ENCODE results near the gene BMP6.
A peak's percentile ranks its signal among the peaks of the same experiment; 100 is the strongest.
"Not testable (repeated sequence)": the region's sequence is repeated elsewhere in the genome, so short reads cannot be mapped to it uniquely, and the experiment has no call there.

BMP6 gene

GRCh38 chr6:7896465-7896987 is 170.6 kb downstream of the BMP6 start:
- no peaks in the 10 kb centered on the region for H3K27me3 ChIP-seq (replicated peaks; ENCODE audit: insufficient read depth, low read length)
- peaks cover 48% of the 10 kb centered on the region for H3K36me3 ChIP-seq (replicated peaks; ENCODE audit: insufficient read depth, low read length)
- peak overlapping the region; percentile 100 for H3K9ac ChIP-seq (ENCODE audit: low read length)
- H3K79me2 ChIP-seq (ENCODE audit: low read length) = peaks cover 97% of the 10 kb centered on the region
- H3F3A ChIP-seq (ENCODE audit: insufficient read depth, low read length) = peaks cover 100% of the 10 kb centered on the region
- TF ChIP-seq EZH2 (optimal IDR thresholded peaks at IDR 0.05; ENCODE audit: low read depth, low read length) (no peak), EZH2phosphoT487 (IDR thresholded peaks at IDR 0.05; ENCODE audit: low read length) (no peak), CTCF (IDR thresholded peaks at IDR 0.05; ENCODE audit: low read length) (no peak)
- peaks cover 84% of the 10 kb centered on the region for H3K4me1 ChIP-seq (ENCODE audit: low read length)
- no peaks in the 10 kb centered on the region for H3K9me3 ChIP-seq (replicated peaks; ENCODE audit: insufficient read depth, low read length)
- no peak overlapping the region for H2AFZ ChIP-seq (ENCODE audit: low read length)
- H3K9me2 ChIP-seq (replicated peaks; ENCODE audit: insufficient read depth, low read length) = no peaks in the 10 kb centered on the region
- H3K4me3 ChIP-seq (ENCODE audit: low read length) = peak overlapping the region; percentile 15; the same call in 1 of the 2 replicates
- peak; percentile 51 for DNase-seq
- H3K4me2 ChIP-seq (ENCODE audit: low read depth, low read length) = peak overlapping the region; percentile 61
- H4K20me1 ChIP-seq (ENCODE audit: insufficient read depth, low read length) = no peaks in the 10 kb centered on the region
- peak overlapping the region; percentile 100 for H3K27ac ChIP-seq (ENCODE audit: low read length)

GRCh38 chr6:7897461-7898192 is 171.7 kb downstream of the BMP6 start:
- no peaks in the 10 kb centered on the region for H3K9me2 ChIP-seq (replicated peaks; ENCODE audit: insufficient read depth, low read length)
- H3K27ac ChIP-seq (ENCODE audit: low read length) = peak overlapping the region; percentile 100
- H3K4me2 ChIP-seq (ENCODE audit: low read depth, low read length) = peak overlapping the region; percentile 61
- peak overlapping the region; percentile 15 for H3K4me3 ChIP-seq (ENCODE audit: low read length)
- peak; percentile 91 for DNase-seq
- H3K4me1 ChIP-seq (ENCODE audit: low read length) = peaks cover 95% of the 10 kb centered on the region
- H2AFZ ChIP-seq (ENCODE audit: low read length) = no peak overlapping the region
- H3K36me3 ChIP-seq (replicated peaks; ENCODE audit: insufficient read depth, low read length) = peaks cover 46% of the 10 kb centered on the region
- H3K79me2 ChIP-seq (ENCODE audit: low read length) = peaks cover 97% of the 10 kb centered on the region
- peaks cover 100% of the 10 kb centered on the region for H3F3A ChIP-seq (ENCODE audit: insufficient read depth, low read length)
- H3K27me3 ChIP-seq (replicated peaks; ENCODE audit: insufficient read depth, low read length) = no peaks in the 10 kb centered on the region
- no peaks in the 10 kb centered on the region for H4K20me1 ChIP-seq (ENCODE audit: insufficient read depth, low read length)
- H3K9ac ChIP-seq (ENCODE audit: low read length) = peak overlapping the region; percentile 100
- H3K9me3 ChIP-seq (replicated peaks; ENCODE audit: insufficient read depth, low read length) = no peaks in the 10 kb centered on the region
- no peak for TF ChIP-seq EZH2phosphoT487 (IDR thresholded peaks at IDR 0.05; ENCODE audit: low read length)
- no peak for TF ChIP-seq CTCF (IDR thresholded peaks at IDR 0.05; ENCODE audit: low read length)
- TF ChIP-seq EZH2 (optimal IDR thresholded peaks at IDR 0.05; ENCODE audit: low read depth, low read length) = no peak

GRCh38 chr6:7898193-7898586 is 172.3 kb downstream of the BMP6 start:
- not testable (repeated sequence) for H3K9me2 ChIP-seq (replicated peaks; ENCODE audit: insufficient read depth, low read length); H4K20me1 ChIP-seq (ENCODE audit: insufficient read depth, low read length); H3K27me3 ChIP-seq (replicated peaks; ENCODE audit: insufficient read depth, low read length); H3K9me3 ChIP-seq (replicated peaks; ENCODE audit: insufficient read depth, low read length); H2AFZ ChIP-seq (ENCODE audit: low read length); H3K4me3 ChIP-seq (ENCODE audit: low read length)
- Histone ChIP-seq H3K4me2 (ENCODE audit: low read depth, low read length) (peak overlapping the region; percentile 100), H3K36me3 (replicated peaks; ENCODE audit: insufficient read depth, low read length) (peaks cover 47% of the 10 kb centered on the region), H3F3A (ENCODE audit: insufficient read depth, low read length) (peaks cover 100% of the 10 kb centered on the region), H3K9ac (ENCODE audit: low read length) (peak overlapping the region; percentile 100), H3K4me1 (ENCODE audit: low read length) (peaks cover 99% of the 10 kb centered on the region), H3K79me2 (ENCODE audit: low read length) (peaks cover 97% of the 10 kb centered on the region), H3K27ac (ENCODE audit: low read length) (peak overlapping the region; percentile 100)
- DNase-seq = peak; percentile 80

Measured in MM.1S (cell line).